Neuronal stem cell (in vitro differentiated cells): ENCODE results near the gene PSME3IP1.

ENCODE experiments used
- DNase-seq: peaks from one replicate; pipeline ENCODE4 v3.0.0-alpha.2; 2013; ENCODE audit warnings: low spot score
- H2AFZ ChIP-seq: one replicate; pipeline ENCODE4 v1.6.1; 2013; ENCODE audit warnings: mild to moderate bottlenecking, low read length, inconsistent platforms
- H2AK5ac ChIP-seq: 2 replicates; pipeline ENCODE4 v1.6.1; 2013; ENCODE audit warnings: low read depth, mild to moderate bottlenecking, inconsistent platforms, low read length, moderate library complexity, mixed read lengths
- H2BK120ac ChIP-seq: 2 replicates; pipeline ENCODE4 v1.6.1; 2013; ENCODE audit warnings: low read depth, mild to moderate bottlenecking, inconsistent platforms, low read length, moderate library complexity, mixed read lengths
- H2BK12ac ChIP-seq: one replicate; pipeline ENCODE4 v1.6.1; 2013; ENCODE audit warnings: low read length, inconsistent platforms
- H2BK15ac ChIP-seq: 2 replicates; pipeline ENCODE4 v1.6.1; 2013; ENCODE audit warnings: mild to moderate bottlenecking, low read length, inconsistent platforms, mixed read lengths
- H2BK5ac ChIP-seq: one replicate; pipeline ENCODE4 v1.6.1; 2013; ENCODE audit warnings: inconsistent platforms, mild to moderate bottlenecking, low read length, moderate library complexity
- H3K14ac ChIP-seq: one replicate; pipeline ENCODE4 v1.6.1; 2013; ENCODE audit warnings: low read length, inconsistent platforms
- H3K18ac ChIP-seq: 2 replicates; pipeline ENCODE4 v1.6.1; 2013; ENCODE audit warnings: low read length, inconsistent platforms
- H3K23ac ChIP-seq: 2 replicates; pipeline ENCODE4 v1.6.1; 2013; ENCODE audit warnings: low read depth, mild to moderate bottlenecking, mixed read lengths, low read length, inconsistent platforms; ENCODE audit not compliant: poor library complexity
- H3K27ac ChIP-seq: replicated peaks from 3 replicates; pipeline ENCODE4 v1.5.1; 2013; ENCODE audit warnings: low read length, inconsistent platforms
- H3K27me3 ChIP-seq, 3 experiments: 2 replicates each; pipeline ENCODE4 v1.6.1; 2013; ENCODE audit warnings: low read length in 3 of 3, mild to moderate bottlenecking in 2 of 3, inconsistent platforms in 1 of 3, low read depth in 1 of 3, mixed read lengths in 1 of 3, moderate library complexity in 1 of 3; ENCODE audit not compliant: control insufficient read depth in 3 of 3, insufficient read depth in 3 of 3
- H3K36me3 ChIP-seq, 2 donors: replicated peaks in 1 of 2; 2 replicates each; pipeline ENCODE4 v1.6.1; 2013; ENCODE audit warnings: low read length in 2 of 2; ENCODE audit not compliant: control insufficient read depth in 2 of 2, insufficient read depth in 2 of 2
- H3K4ac ChIP-seq: 2 replicates; pipeline ENCODE4 v1.6.1; 2013; ENCODE audit warnings: inconsistent platforms, mild to moderate bottlenecking, low read length, moderate library complexity
- H3K4me1 ChIP-seq, 2 donors: 1 replicate in 1 of 2; 2 replicates in 1 of 2; pipeline ENCODE4 v1.6.1; 2013; ENCODE audit warnings: low read length in 2 of 2, low read depth in 1 of 2; ENCODE audit not compliant: control insufficient read depth in 2 of 2, insufficient read depth in 1 of 2
- H3K4me2 ChIP-seq: one replicate; pipeline ENCODE4 v1.6.1; 2013; ENCODE audit warnings: mild to moderate bottlenecking, low read length, inconsistent platforms; ENCODE audit not compliant: insufficient read depth, poor library complexity, severe bottlenecking
- H3K4me3 ChIP-seq, 2 donors: 2 replicates each; pipeline ENCODE4 v1.5.1; 2013; ENCODE audit warnings: low read length in 2 of 2, mild to moderate bottlenecking in 2 of 2, inconsistent platforms in 1 of 2, moderate library complexity in 1 of 2
- H3K79me1 ChIP-seq: one replicate; pipeline ENCODE4 v1.6.1; 2013; ENCODE audit warnings: low read depth, mild to moderate bottlenecking, inconsistent platforms, low read length, moderate library complexity
- H3K9ac ChIP-seq: one replicate; pipeline ENCODE4 v1.6.1; 2013; ENCODE audit warnings: mild to moderate bottlenecking, low read depth, low read length, inconsistent platforms; ENCODE audit not compliant: poor library complexity
- H3K9me3 ChIP-seq, 2 donors: replicated peaks in 1 of 2; 2 replicates each; pipeline versions ENCODE3 to v1.6.1; 2013; ENCODE audit warnings: low read length in 2 of 2, mild to moderate bottlenecking in 2 of 2, inconsistent platforms in 1 of 2, low read depth in 1 of 2, mixed read lengths in 1 of 2, moderate library complexity in 1 of 2; ENCODE audit not compliant: control insufficient read depth in 2 of 2, insufficient read depth in 1 of 2
- H4K8ac ChIP-seq: one replicate; pipeline ENCODE4 v1.6.1; 2013; ENCODE audit warnings: low read depth, mild to moderate bottlenecking, inconsistent platforms, low read length, moderate library complexity
- H4K91ac ChIP-seq: one replicate; pipeline ENCODE4 v1.6.1; 2013; ENCODE audit warnings: low read length, low read depth, mild to moderate bottlenecking, inconsistent platforms; ENCODE audit not compliant: poor library complexity
- WGBS, 2 donors: extraction: QIAGEN DNeasy Blood & Tissue Kit; methylation state at CpG; one replicate each; pipeline ENCODE4 v1.1.7; 2013; ENCODE audit warnings: missing lambda C conversion rate in 2 of 2, mixed read lengths in 1 of 2; ENCODE audit not compliant: insufficient read length in 2 of 2, insufficient replicate concordance in 1 of 2; ENCODE audit errors: extremely low coverage in 2 of 2; 5-methylcytosine and 5-hydroxymethylcytosine counted together

PSME3IP1 gene

GRCh38 chr16:57233944-57234706 is 48.3 kb upstream of the PSME3IP1 start:
- Histone ChIP-seq H2AK5ac (no peak overlapping the region), H4K91ac (no peak overlapping the region), H3K4me1 (no peaks in the 10 kb centered on the region), H3K36me3 (peaks cover 20 to 99% of the 10 kb centered on the region in 2 donors), H3K18ac (no peak overlapping the region), H2BK15ac (no peak overlapping the region), H3K14ac (no peak overlapping the region), H3K23ac (no peak overlapping the region), H3K27me3 (no peaks in the 10 kb centered on the region), H3K27ac (no peak overlapping the region), H3K9ac (no peak overlapping the region), H3K4me3 (no peak overlapping the region), H2BK5ac (no peak overlapping the region), H4K8ac (no peak overlapping the region), H2BK12ac (no peak overlapping the region), H3K4me2 (no peak overlapping the region), H3K4ac (no peak overlapping the region), H2AFZ (no peak overlapping the region), H3K79me1 (no peaks in the 10 kb centered on the region), H2BK120ac (no peak overlapping the region), H3K9me3 (peaks cover 0 to 10% of the 10 kb centered on the region in 2 donors)
- WGBS, 2 donors: no CpG with 5 or more reads among the region's 9 CpGs
- DNase-seq: no peak

- no peak for DNase-seq
- Histone ChIP-seq H3K4ac (no peak overlapping the region), H3K23ac (no peak overlapping the region), H4K91ac (no peak overlapping the region), H2BK5ac (no peak overlapping the region), H3K27me3 (no peaks in the 10 kb centered on the region), H3K4me1 (no peaks in the 10 kb centered on the region), H3K79me1 (no peaks in the 10 kb centered on the region), H3K4me3 (no peak overlapping the region), H4K8ac (no peak overlapping the region), H2AK5ac (no peak overlapping the region), H3K36me3 (peaks cover 25 to 99% of the 10 kb centered on the region in 2 donors), H3K18ac (no peak overlapping the region), H3K14ac (no peak overlapping the region), H3K4me2 (no peak overlapping the region), H2BK15ac (no peak overlapping the region), H2BK120ac (no peak overlapping the region), H2BK12ac (no peak overlapping the region), H3K9me3 (peaks cover 0 to 10% of the 10 kb centered on the region in 2 donors), H3K9ac (no peak overlapping the region), H3K27ac (no peak overlapping the region), H2AFZ (no peak overlapping the region)
- WGBS, 2 donors: no CpG with 5 or more reads among the region's 3 CpGs
These were observed 46.0 kb upstream of the PSME3IP1 start for GRCh38 chr16:57231821-57232350.

- Histone ChIP-seq H3K79me1 (no peaks in the 10 kb centered on the region), H4K8ac (no peak overlapping the region), H3K4ac (no peak overlapping the region), H3K27ac (no peak overlapping the region), H3K27me3 (no peaks in the 10 kb centered on the region), H3K4me1 (no peaks in the 10 kb centered on the region), H3K18ac (no peak overlapping the region), H3K9ac (no peak overlapping the region), H2BK15ac (no peak overlapping the region), H2BK5ac (no peak overlapping the region), H3K4me3 (no peak overlapping the region), H2BK120ac (no peak overlapping the region), H2BK12ac (no peak overlapping the region), H3K36me3 (peaks cover 22 to 98% of the 10 kb centered on the region in 2 donors), H3K23ac (no peak overlapping the region), H3K9me3 (no peaks in the 10 kb centered on the region), H3K4me2 (no peak overlapping the region), H2AK5ac (no peak overlapping the region), H4K91ac (no peak overlapping the region), H3K14ac (no peak overlapping the region), H2AFZ (no peak overlapping the region)
- WGBS, 2 donors: no CpG with 5 or more reads among the region's 1 CpG
- no peak for DNase-seq
These were observed 43.2 kb upstream of the PSME3IP1 start for GRCh38 chr16:57229079-57229478.

GRCh38 chr16:57226701-57227621 is 41.1 kb upstream of the PSME3IP1 start:
- Histone ChIP-seq H3K4me1 (no peaks in the 10 kb centered on the region), H3K27ac (no peak overlapping the region), H2AK5ac (no peak overlapping the region), H3K9ac (no peak overlapping the region), H3K4me2 (no peak overlapping the region), H2AFZ (no peak overlapping the region), H3K79me1 (no peaks in the 10 kb centered on the region), H3K9me3 (no peaks in the 10 kb centered on the region), H2BK12ac (no peak overlapping the region), H3K4ac (no peak overlapping the region), H3K36me3 (peaks cover 16 to 98% of the 10 kb centered on the region in 2 donors), H2BK120ac (no peak overlapping the region), H3K14ac (no peak overlapping the region), H4K8ac (no peak overlapping the region), H3K23ac (no peak overlapping the region), H3K27me3 (no peaks in the 10 kb centered on the region), H3K4me3 (no peak overlapping the region), H2BK5ac (no peak overlapping the region), H3K18ac (no peak overlapping the region), H2BK15ac (no peak overlapping the region), H4K91ac (no peak overlapping the region)
- no CpG with 5 or more reads among the region's 4 CpGs for WGBS, 2 donors
- DNase-seq: no peak
